ENCODE data around the gene ZNF808.
A peak's percentile ranks its signal among the peaks of the same experiment; 100 is the strongest.
"Not testable (repeated sequence)": the region's sequence is repeated elsewhere in the genome, so short reads cannot be mapped to it uniquely, and the experiment has no call there.

The ZNF808 gene

GRCh38 chr19:52536448-52536800 is 9.0 kb downstream of the ZNF808 start:
- DNase-seq: peak; percentile 65

- DNase-seq: not testable (repeated sequence)
Measured at GRCh38 chr19:52538815-52539214, 11.3 kb downstream of the ZNF808 start.

- DNase-seq: not testable (repeated sequence)
Measured at GRCh38 chr19:52541176-52541575, 13.7 kb downstream of the ZNF808 start.

- no peak for DNase-seq
Measured at GRCh38 chr19:52541608-52542007, 14.1 kb downstream of the ZNF808 start.

- not testable (repeated sequence) for DNase-seq
Measured at GRCh38 chr19:52542541-52542940, 15.1 kb downstream of the ZNF808 start.

DNA sequence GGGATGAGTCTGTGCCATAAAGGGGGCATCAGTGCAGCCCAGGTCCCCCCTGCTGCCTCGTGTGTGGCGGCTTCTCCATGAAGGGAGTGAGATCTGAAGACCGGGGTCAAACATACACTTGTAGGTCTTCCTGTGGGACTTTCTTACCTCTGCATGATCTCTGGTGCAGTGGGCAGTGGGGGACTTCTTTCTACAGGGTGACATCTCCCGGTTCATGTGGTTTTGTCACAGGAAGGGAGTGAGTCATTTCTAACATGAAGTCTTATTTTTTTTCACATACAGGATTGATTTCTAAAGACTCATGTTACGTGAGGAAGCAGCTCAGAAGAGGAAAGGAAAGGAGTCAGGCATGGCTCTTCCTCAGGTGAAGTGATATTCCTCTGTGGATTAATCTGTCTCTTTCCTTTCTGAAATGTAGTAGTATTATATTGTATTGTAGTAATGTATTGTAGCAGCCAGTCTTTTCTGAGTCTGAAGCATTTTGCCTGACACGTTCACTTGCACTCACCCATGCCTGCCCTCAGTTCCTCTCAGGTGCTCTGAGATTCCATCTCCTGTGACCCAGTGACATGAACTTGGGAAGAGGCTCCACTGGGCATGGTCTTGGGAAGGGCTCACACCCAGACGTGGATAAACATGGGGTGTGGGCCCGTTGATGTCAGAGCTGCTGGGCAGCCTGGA is 15.7 kb downstream of the ZNF808 start:
- DNase-seq: no peak

- no peak for DNase-seq
Measured at GRCh38 chr19:52554216-52554971, 26.9 kb downstream of the ZNF808 start.

- DNase-seq: no peak
Measured at GRCh38 chr19:52557231-52557995, 29.9 kb downstream of the ZNF808 start.

- DNase-seq: not testable (repeated sequence)
Measured at GRCh38 chr19:52558732-52559445, 31.4 kb downstream of the ZNF808 start.

DNA sequence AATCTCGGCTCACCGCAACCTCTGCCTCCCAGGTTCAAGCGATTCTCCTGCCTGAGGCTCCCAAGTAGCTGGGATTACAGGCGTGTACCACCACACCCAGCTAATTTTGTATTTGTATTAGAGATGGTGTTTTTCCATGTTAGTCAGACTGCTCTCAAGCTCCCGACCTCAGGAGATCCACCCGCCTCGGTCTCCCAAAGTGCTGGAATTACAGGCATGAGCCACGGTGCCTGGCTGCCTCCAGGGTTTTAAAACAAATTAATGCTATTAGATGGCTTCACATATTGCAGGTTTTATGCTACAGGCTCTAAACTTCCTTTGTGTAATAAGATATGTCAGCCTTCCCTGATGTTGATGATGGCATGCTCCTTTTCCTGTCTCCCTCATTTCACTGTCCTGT is 34.1 kb downstream of the ZNF808 start:
- DNase-seq: not testable (repeated sequence)

DNA sequence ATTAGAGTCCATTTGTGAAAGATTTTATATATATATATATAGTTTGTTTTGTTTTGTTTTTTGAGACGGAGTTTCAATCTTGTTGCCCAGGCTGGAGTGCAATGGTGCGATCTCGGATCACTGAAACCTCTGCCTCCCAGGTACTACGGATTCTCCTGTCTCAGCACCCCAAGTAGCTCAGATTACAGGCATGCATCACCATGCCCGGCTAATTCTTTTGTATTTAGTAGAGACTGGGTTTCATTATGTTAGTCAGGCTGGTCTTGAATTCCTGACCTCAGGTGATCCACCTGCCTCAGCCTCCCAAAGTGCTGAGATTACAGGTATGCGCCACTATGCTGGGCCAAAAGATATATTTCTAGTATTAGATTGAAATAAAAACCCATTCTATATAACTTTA is 38.7 kb downstream of the ZNF808 start:
- no peak for DNase-seq

- DNase-seq: no peak
Measured at GRCh38 chr19:52566588-52566987, 39.1 kb downstream of the ZNF808 start.

GRCh38 chr19:52567921-52568320 is 40.5 kb downstream of the ZNF808 start:
- no peak for DNase-seq

- DNase-seq: not testable (repeated sequence)
Measured at GRCh38 chr19:52569638-52569999, 42.2 kb downstream of the ZNF808 start.

DNA sequence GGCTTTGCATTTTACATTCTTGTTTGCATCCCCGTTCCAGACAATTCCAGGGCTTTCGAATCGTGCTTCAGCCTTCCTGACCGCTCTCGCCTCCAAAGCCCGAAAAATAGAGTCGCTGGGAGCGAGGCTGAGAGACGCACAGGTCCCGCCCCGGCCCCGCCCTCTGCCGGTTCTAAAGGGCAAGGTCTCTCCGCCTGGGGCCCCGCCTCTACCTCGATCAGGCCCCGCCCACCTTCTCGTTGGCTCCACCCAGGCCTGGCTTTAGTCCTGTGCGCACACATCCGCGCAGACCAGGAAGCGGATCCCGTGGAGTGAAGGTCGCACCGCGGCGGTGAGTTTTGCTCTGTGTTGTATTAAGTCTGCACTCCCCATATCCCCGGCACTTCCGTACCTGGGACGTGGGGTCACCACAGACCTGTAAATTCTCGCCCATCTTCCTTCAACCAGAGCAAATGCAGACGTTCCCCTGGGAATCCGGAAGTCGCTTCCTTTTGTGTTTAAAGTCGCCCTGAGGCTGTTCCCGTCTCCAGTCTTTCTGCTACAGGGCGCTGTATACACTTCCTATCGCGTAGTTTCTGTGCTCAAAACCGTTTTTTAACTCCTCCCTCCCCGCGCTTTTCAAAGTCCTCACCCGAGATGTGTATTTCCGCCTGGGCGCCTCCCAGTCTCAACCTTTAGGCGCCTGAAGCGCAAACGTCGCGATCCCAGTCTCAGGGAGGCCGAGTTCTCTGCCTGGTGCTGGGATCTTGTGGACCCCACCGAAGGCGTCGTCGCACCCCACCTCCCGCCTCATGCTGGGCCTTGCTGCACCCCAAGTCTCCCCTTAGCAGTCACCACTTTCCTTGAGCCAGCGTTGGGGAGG is 42.8 kb downstream of the ZNF808 start, which contains the start of gene ZNF701:
Gene ZNF701 (plus strand): TSS at position 288 of the 862 bp plus-strand sequence. CDS start 3,861 bp downstream, outside the sequence.
- DNase-seq: peak; percentile 93

DNA sequence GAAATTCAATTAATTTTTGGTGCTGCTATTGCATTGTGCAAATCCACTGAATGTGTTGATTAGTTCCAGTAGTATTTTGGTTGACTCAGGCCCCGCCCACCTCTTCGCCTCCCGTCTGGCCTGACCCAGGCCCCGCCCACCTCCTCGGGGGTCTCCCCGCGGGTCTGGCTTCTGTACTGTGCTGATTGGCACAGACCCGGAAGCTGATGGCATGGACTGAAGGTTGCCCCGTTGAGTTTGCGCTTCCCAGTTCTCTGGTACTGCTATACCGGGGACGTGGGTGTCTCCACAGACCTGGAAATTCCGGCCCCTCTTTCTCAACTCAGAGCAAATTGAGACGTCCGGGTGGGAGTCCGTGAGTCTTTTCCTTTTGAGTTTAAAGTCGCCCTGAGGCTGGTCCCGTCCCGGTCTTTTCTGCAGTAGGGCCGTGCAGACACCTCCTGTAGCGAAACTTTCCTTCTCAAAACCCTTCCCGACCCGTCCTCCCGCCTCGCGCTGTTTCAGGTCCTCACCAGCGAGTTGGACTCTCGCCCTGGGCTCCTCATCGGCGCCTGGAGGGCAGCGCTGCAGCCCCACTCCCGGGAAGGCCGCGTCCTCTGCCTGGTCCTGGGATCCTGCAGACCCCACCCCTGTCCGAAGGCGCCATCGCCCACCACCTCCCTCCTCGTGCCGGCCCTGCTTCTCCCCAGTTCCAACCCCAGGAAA is 57.4 kb downstream of the ZNF808 start:
- no peak for DNase-seq

DNA sequence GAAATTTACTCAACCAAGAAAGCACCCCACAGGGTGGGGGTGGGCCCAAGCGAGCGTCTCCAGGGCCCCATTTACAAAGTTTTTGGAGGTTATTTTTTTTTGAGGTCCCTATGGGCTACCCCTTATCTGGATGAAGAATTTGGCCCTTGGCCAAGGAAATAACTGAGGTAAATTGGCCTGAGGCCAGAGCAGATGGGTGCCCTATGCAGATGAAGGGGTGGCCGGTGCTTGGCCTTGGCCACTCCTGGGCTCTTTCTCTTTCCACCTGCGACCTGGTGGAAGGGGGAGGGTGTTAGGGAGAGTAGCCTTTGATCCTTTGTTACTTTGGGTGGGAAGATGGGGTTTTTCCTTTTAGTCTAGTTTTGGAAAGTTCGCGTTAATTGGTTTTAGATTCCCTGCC is 58.1 kb downstream of the ZNF808 start:
- no peak for DNase-seq

DNA sequence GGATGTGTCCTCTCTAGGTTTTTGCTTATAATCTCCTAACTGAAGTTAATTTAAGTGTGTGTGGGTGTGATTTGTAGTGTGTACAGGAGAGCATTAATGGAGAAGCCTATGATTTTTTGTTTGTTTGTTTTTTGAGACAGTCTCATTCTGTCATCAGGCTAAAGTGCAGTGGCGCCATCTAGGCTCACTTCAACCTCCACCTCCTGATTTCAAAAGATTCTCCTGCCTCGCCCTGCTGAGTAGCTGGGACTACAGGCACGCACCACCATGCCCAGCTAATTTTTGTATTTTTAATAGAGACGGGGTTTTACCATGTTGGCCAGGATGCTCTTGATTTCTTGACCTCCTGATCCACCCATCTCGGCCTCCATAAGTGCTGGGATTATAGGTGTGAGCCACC is 63.3 kb downstream of the ZNF808 start:
- no peak for DNase-seq

DNA sequence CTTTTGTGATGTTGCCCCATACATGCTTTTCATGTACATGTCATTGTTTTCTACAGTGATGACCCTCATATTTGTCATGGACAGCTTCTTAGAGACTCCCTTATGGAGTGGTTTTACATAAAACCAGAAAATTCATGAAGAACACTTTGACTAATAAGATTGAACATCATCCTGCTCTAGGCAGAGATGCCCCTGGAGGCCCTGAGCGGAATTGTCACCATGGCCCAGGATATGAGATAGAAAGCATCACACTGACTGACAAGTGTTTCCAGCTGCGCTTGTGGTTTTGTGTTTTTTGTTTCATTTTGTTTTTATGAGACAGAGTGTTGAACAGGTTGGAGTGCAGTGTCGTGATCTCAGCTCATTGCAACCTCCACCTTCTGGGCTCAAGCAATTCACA is 64.8 kb downstream of the ZNF808 start:
- DNase-seq: no peak

- not testable (repeated sequence) for DNase-seq
Measured at GRCh38 chr19:52593441-52593840, 66.0 kb downstream of the ZNF808 start.

GRCh38 chr19:52599241-52599640 is 71.8 kb downstream of the ZNF808 start:
- no peak for DNase-seq
